MM.1S (cell line): Measurements from ENCODE around the gene ANKH.

Experiments
- EZH2phosphoT487 ChIP-seq: fragments of 300-600 bp; sonication (generic); IDR thresholded peaks from 2 replicates; pipeline ENCODE4 v1.6.1; 2018; ENCODE audit warnings: antibody characterized with exemption, low read length
- TF ChIP-seq, protein P1 (sequence below): fragments of 300-600 bp; sonication (generic); IDR thresholded peaks from 2 replicates; pipeline ENCODE4 v1.5.1; 2016; ENCODE audit warnings: antibody characterized with exemption, low read length, mixed read lengths

DNA sequence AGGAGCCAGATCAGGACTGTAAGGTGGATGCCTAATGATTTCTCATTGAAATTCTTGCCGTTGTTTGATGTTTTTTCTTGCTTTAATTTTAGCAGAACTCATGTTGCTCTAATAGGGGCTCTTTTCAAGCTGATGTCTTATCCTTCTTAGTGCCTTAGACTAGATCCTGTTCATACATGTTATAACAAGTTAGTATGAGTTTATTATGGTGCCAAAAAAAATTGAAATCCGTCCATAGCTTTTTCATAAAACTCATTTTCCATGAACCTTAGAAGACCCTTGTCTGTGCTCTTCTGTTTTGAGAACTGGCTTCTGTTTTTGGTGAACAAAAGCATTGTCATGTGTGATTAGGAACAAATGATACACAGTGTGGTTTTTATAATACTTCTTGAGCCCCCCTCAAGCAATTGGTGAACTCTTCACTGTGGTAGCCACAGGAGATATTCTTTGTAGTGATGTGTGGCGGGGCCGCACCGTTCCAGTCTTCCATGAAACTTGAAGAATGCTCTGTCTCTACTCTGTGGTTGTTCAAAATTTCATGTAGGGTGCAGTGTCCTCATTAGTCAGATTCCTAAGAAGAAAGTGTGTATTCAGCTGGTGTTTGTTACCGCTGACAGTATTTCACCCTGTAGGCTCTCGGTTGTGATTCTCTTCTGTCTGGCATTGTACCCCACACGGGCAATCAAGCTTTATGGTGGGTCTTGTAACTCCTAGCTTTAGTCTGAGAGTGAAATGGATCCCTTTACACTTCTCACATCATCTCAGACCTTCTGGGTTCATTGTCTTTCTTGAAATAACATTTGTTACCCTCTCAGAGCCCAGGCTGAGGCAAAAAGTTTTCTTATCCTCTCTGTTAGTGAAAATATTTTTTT is 196.4 kb downstream of the ANKH start:
- TF ChIP-seq, protein P1, sequence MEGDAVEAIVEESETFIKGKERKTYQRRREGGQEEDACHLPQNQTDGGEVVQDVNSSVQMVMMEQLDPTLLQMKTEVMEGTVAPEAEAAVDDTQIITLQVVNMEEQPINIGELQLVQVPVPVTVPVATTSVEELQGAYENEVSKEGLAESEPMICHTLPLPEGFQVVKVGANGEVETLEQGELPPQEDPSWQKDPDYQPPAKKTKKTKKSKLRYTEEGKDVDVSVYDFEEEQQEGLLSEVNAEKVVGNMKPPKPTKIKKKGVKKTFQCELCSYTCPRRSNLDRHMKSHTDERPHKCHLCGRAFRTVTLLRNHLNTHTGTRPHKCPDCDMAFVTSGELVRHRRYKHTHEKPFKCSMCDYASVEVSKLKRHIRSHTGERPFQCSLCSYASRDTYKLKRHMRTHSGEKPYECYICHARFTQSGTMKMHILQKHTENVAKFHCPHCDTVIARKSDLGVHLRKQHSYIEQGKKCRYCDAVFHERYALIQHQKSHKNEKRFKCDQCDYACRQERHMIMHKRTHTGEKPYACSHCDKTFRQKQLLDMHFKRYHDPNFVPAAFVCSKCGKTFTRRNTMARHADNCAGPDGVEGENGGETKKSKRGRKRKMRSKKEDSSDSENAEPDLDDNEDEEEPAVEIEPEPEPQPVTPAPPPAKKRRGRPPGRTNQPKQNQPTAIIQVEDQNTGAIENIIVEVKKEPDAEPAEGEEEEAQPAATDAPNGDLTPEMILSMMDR = no peak
- TF ChIP-seq EZH2phosphoT487 = no peak
